ENCODE results near the gene MRPL58.
"Not testable (repeated sequence)": the region's sequence is repeated elsewhere in the genome, so short reads cannot be mapped to it uniquely, and the experiment has no call there.

MRPL58 gene

DNA sequence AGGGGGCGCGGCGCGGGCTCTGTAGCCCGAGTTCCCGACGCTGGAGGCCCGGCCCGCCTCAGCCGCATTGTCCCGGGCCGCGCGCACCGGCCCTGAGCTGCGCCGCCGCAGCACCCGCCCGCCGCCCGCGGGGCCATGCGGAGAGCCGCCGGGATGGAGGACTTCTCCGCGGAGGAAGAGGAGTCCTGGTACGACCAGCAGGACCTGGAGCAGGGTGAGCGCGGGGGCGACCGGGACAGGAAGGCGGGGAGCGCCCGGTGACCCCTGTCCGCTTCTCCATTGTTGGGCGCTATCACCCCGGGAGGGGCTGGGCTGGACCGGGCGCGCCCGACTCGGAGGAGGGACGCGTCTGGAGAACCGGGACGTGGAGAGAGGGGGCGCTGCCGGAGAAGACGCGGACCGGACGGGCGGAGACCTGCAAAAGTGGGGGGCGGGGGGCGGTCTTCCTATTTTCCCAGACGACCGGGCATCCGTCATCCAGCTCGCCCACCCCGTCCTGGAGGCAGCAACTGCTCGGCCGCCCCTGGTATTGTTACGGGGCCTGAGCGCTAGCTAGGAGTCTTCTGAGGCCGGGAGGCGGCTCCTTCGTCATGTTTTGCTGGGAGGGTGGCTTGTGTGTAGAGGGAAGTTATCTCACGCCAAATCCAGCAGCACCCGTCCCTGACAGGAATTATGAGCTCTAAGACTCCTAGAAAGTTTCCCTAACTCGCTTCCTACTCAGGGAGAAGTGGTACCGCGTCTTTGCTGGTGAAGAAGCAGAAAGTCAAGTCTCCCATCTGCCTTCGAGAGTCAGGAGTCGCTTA lies 24.4 kb upstream of the MRPL58 start:
- no peak for DNase-seq (ENCODE audit: low read depth)

DNA sequence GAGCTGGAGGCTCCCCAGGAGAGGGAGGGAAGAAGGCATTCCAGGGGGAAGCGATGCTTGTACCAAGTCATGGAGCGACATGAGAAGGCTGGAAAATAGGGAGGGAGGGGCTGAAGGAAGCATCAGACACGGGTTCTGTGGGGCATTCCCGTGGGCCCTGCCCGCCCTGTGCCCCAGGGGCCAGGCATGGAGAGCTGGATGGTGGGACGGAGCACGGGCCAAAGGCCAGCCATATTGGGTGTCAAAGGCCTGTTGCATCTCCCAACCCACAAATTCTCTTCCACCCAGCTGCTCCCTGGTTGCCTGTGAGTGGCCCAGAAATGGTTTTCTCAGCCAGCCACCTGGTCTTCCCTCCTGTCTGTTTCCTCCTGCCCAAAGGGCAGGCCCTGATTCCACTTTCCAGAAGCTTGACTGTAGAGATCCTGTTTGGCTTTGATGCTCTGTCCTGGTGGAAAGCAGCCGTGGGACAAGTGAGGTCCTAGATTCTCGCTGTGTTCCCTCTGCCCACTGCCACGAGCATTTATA lies 21.8 kb upstream of the MRPL58 start:
- DNase-seq (ENCODE audit: low read depth) = no peak

DNA sequence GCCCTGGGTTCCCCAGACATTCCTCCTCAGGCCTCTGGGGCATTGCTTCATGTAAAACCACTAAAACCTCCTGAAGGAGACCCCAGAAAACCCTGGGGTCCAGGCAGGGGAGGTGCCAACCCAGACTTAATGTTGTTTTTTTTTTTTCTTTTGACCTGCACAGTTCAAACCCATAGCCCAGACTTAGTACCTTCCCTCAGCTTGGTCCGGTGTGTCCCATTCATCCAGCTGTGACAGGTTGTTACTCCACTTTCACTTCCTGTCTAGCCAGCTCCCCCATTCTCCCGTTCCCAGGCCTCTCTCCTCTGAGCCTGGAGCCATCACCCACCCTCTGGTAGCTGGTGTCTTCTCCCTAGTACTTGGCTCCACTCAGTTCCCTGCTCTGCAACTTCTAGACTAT lies 20.2 kb upstream of the MRPL58 start:
- no peak for DNase-seq (ENCODE audit: low read depth)

DNA sequence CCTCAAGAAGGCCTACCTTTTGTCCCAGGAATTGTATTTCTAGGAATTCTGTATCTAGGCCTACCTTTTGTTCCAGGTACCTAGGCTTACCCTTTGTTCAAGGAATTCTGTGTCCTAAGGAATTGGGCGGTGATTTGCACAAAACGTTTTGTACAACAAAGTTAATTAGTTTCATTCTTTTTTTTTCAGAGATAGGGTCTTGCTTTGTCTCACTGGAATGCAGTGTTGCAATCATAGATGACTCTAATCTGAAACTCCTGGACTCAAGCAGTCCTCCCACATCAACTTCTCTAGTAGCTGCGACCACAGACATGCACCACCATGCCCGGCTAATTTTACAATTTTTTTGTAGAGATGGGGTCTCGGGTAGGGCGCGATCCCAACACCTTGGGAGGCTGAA lies 18.0 kb upstream of the MRPL58 start:
- no peak for DNase-seq (ENCODE audit: low read depth)

DNA sequence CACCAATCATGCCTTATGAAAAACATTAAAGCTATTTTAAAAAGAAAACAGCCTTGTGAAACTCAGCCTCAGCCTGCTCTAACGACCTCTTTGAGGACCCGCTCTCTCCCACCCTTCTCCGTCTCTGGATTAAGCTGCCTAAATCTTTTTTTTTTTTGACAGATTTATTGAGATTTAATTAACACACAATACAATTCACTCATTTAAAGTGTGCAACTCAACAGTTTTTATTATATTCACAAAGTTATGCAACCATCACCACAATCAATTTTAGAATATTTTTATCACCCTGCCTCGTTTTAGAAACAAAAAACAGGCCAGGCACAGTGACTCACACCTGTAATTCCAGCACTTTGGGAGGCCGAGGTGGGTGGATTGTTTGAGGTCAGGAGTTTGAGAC lies 16.6 kb upstream of the MRPL58 start:
- no peak for DNase-seq (ENCODE audit: low read depth)

DNA sequence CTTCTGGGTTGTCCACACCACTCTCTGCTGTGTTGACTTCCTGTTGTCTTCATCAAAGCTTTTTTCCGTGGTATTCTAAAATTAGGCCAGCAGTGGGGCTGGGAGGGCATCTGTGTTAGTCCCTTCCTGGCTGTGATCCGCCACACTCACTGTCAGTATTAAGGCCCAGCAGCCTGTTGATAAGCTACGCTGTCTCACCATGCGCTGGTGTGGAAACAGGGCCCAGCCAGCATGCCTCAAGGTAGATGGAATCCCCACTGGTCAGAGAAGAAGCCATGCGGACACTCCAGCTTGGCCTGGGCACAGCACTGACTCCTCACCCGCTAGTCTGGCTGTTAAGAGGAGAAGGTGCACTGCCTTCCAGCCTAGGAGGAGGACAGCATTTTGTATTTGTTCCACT lies 13.7 kb upstream of the MRPL58 start:
- DNase-seq (ENCODE audit: low read depth) = no peak

DNA sequence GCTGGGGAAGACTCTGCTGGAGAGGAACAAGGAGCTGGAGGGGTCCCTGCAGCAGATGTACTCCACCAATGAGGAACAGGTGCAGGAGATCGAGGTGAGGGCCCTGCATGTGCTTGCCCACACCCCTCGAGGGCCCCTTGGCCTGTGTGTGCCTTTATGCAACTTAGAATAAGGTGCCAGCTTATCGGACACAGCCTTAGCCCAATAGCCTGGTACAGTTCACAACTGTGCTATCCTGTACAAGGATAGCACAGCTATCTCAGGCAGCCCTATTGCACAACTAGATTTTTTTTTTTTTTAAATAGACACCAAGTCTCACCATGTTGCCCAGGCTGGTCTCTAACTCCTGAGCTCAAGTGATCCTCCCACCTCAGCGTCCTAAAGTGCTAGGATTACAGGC lies 12.9 kb upstream of the MRPL58 start:
- no peak for DNase-seq (ENCODE audit: low read depth)

DNA sequence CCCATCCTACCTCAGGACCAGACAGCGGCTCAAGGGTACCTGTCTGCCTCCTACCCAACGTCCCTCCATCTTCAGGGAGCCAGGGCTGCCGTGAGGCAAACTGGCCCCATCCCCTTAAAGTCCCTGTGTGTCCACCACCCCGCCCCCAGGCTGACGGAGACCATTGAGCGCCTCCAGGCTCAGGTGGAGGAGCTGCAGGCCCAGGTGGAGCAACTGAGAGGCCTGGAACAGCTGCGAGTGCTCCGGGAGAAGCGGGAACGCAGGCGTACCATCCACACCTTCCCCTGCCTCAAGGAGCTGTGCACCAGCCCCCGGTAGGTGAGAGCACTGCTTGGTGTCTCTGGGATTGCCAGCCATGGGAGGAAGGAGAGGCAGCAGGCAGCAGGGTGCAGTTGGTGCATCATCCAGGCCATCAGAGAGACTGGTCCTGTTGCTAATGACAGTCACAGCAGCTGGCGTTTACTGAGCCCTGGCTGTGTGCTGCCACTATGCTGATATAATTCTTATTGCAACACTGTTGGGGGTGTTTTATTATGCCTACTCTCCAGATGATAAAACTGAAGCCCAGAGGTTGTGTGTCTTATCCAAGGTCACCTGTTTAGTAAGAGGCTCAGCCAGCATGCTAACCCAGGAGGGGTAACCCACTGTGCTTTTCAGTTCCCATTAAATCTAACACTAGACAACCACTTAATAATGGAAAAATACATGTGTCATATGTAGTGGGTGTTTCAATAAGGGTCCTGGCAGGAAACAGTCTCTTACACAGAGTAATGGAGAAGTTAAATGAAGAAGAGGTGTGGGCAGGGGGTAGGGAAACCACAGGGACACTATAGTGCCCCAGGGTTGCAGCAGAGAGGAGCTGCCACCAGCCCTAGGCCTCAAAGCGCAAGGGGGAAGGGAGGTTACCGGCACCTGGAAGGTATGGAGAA lies 10.3 kb upstream of the MRPL58 start:
- no peak for DNase-seq (ENCODE audit: low read depth)

DNA sequence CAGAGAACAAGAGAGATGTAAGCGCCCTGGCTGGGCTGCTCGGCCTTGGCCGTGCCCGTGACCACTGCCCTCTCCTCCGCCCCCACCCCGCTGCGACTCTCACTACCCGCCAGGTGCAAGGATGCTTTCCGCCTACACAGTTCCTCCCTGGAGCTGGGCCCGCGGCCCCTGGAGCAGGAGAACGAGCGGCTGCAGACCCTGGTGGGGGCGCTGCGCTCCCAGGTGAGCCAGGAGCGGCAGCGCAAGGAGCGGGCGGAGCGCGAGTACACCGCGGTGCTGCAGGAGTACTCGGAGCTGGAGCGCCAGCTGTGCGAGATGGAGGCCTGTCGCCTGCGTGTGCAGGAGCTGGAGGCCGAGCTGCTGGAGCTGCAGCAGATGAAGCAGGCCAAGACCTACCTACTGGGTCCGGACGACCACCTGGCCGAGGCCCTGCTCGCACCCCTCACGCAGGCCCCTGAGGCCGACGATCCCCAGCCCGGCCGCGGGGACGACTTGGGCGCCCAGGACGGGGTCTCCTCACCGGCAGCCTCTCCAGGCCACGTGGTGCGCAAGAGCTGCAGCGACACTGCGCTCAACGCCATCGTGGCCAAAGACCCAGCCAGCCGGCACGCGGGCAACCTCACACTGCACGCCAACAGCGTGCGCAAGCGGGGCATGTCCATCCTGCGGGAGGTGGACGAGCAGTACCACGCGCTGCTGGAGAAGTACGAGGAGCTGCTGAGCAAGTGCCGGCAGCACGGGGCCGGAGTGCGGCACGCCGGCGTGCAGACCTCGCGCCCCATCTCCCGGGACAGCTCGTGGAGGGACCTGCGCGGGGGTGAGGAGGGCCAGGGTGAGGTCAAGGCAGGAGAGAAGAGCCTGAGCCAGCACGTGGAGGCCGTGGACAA lies 9.2 kb upstream of the MRPL58 start:
- no peak for DNase-seq (ENCODE audit: low read depth)

DNA sequence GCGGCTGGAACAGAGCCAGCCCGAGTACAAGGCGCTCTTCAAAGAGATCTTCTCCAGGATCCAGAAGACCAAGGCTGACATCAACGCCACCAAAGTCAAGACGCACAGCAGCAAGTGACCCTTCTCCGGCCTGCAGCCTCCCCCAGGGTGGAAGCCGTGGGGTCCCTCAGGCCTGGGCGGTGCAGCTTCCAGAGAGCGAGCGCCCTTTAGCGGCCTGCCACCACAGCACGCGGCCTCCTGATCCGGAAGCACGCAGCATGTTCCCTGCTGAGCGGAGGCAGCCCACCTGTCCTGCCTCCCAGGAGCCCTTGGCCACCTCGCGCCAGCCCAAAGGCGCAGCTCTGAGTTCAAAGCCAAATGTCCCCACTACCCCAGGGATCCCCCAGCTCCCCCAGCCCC lies 8.5 kb upstream of the MRPL58 start:
- no peak for DNase-seq (ENCODE audit: low read depth)

DNA sequence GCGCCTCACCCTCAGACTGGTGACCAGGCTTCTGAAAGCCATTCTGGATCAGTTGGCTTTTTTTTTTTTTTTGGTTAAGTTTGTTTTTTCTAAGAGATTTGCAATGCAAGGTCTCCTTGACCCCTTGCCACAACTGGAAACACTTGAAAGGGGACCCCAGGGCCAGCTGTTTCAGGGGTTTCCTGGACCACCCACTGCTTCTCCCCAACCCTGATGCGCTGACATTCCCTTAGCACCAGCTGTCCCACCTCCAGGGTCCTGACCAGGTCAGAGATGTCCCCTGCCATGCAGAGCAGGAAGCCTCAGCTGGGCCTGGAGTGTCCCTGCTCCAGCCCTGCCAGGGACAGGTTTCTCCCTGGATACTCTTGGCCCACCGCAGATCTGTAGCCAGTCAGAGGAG lies 8.1 kb upstream of the MRPL58 start:
- no peak for DNase-seq (ENCODE audit: low read depth)

DNA sequence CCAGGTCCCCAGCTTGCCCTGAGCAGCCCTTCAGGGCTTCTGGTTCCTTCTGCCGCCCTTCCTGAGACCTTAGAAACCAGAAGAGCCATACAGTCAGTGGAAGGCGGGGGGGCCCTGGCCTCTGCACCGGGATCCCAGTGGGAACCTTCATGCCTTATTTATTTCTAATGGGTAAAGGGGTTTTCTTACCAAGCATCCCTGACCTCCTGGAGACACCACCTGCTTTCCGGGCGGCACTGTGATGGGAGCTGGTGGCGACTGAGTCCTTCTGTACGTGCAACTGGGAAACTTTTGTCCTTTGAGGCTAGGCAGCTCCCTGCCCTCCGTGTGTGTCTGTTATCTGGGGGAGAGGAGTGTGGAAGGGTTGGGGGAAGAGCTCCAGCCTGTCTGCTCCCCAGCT lies 7.2 kb upstream of the MRPL58 start:
- no peak for DNase-seq (ENCODE audit: low read depth)

DNA sequence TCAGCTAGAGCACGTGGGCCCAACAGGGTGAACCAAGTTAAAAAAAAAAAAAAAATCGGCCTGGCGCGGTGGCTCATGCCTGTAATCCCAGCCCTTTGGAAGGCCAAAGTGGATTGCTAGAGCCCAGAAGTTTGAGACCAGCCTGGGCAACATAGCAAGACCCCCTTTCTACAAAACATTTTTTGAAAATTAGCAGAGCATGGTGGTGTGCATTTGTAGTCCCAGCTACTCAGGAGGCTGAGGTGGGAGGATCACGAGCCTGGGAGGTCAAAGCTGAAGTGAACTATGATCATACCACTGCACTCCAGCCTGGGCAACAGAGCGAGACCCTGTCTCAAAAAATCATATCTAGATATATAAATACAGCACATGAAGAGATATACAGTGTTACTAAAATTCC lies 6.4 kb upstream of the MRPL58 start:
- DNase-seq (ENCODE audit: low read depth) = not testable (repeated sequence)

DNA sequence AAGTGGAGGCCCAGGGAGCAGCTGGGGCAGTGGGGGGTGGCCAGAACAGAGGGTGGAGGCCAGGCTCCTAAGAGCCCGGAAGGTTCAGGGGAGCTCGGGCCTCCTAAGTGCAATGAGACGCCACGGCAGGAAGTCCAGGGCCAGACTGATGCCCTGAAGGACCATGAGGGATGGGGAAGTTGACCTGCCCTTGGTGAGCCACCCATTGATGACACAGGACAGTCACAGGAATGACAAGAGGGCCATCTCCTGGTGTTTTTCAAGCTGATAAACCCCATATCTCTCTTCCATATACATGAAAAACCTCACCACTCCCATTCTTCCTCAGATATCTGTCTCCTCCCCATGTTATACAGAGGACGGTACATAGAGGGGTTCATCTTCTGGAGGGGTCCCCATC lies 5.8 kb upstream of the MRPL58 start:
- no peak for DNase-seq (ENCODE audit: low read depth)

DNA sequence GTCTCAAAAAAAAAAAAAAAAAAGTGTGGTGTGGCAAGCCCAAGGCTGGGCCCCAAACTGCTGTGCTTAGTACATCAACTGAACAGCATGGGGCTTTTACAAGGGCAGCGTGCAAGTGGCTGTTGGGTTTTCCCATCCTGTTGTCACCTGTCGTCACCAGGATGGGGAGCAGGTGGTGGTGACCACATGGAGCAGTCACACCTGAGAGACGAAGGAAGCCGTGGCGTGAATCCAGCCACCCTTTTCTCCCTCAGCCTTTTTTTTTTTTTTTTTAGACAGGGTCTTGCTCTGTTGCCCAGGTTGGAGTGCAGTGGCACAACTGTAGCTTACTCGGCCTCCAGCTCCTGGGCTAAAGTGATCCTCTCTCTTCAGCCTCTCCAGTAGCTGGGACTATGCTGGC lies 4.1 kb upstream of the MRPL58 start:
- DNase-seq (ENCODE audit: low read depth) = no peak

DNA sequence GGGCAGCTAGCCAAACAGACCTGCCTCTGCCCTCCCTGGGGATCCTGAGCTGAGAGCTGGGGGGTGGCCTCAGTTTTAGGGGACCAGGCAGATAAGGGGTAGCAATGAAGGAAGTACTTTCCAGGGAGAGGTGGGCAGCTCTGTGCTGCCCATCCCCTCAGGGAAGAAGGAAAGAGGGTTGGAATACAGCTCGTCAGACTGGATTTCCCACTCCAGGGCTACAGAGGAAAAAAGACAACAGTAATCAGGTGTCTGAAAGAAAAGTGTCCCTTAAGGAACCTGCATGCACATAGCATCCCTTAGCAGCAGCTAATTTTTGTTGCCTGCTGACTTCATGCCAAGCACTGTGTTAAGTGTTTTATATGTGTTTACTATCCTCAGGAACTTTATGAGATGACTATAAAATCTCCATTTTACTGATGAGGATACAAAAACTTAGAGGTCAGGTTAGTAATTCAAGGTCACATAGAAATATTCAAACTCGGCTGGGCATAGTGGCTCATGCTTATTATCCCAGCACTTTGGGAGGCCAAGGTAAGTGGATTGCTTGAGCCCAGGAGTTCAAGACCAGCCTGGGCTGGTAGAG lies 3.2 kb upstream of the MRPL58 start:
- no peak for DNase-seq (ENCODE audit: low read depth)

DNA sequence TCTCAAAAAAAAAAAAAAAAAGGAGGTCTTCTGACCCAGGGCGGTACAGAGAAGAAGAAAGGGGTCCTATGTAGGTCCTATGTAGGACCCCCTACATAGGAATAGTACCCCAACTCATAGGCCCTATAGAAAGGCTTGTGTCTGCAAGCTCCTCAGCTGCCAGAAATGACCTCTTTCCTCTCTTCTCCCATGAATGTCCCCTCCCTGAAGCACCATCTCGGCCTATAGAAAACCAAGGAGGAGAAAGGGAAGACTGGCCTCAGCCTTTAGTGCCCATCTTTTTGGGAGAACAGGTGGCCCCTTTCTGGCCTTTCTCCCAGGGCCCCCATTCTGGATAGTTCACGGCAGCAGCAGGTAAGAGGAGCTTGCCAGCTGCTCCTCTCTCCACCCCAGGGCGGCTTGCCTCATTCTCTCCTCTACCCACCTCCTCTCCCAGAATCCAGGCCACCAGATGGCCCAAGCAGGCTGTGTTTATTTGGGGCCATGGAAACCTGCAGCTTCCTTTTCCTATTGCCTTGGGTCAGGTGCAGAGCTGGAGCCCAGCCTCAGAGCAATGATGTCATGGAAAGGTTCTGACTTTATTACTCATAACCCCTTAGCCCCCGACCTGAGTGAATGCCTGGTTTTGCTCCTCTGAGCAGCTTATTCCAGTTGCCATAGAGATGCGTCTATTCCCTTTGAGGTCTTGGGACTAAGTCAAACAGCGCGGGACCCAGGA lies 1.6 kb upstream of the MRPL58 start:
- no peak for DNase-seq (ENCODE audit: low read depth)

DNA sequence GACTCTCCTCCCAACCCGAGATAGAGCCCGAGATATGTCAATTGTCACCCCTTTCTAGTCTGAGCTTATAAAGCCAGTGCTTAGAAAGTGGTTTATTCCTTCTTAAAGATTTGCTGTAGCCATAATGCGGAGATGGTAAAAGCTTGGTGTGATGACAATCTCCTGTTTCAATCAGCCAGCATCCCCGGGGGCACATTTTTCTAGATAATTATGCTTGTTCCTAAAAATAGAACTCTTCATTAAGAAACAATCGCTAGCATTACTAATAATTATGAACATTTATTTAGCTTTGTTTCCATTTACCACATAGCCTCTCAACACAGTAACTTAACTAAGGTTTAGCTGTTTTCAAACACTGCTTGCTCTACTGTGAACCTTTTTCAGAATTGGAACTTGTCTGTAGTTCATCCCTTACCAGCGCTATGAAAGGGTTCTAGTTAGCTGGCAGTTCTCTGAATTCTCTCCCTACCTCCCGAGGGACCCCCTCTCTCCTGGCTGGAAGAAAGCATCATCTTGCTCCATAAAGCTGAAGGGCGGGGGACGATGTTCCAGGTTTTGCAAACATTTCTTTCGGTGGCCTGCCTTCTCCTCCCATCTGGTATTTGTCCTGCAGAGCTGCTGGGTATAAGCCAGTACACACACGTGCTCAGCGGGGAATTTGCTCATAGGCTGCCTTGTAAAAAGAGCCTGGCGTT lies 922 bp upstream of the MRPL58 start:
- no peak for DNase-seq (ENCODE audit: low read depth)

DNA sequence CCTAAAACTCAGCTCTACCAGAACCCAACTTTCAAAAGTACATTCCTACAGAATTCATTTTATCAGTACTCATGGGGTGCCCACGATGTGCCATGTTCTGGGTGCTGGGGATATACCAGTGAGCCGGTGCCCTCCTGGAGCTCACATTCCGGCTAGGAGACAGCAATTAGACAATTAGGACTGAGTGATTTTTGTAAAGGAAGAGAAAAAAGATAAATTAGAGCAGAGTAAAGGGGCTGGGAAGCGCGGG lies 449 bp upstream of the MRPL58 start:
- DNase-seq (ENCODE audit: low read depth) = no peak

DNA sequence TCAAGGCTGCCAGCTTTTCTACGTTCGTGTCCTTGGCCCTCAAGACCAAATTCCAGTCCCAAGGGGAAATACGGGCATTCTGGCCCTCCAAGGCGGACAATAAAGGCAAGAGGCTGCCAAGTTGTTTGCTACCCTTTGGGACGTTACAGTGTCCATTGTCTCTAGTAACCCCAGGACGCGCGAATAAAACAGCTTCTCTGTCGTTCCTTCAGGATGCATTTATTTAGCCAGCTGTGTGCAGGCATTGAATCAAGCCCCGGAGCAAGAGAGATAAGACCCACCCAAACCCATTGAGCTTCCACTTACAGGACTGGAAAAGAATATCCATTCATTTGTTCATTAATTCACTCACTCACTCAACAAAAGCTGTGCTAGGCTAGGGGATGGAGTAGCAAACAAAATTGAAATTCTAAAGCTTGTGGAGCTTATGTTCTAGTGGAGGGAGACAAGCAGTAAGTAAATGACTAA lies 656 bp downstream of the MRPL58 start:
- DNase-seq (ENCODE audit: low read depth) = no peak

DNA sequence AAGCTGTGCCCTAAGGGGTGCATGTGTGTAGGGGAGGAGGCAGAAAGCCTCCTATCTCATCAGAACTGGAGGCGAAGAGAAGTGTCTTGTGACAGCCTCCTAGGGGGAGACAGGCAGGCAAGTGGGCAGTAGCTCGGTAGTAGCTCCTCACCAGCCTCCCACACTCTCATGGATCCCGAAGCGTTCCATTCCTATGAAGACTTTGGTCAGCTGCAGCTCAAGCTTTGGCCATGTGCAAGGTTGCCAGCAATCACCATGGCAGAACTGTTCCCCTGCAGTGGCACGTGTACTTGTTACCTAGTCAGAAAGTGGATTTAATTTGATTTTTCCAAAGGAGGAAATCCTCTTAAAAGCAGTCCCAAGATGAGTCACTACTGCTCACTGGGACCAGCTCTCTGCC lies 6.7 kb downstream of the MRPL58 start:
- DNase-seq (ENCODE audit: low read depth) = no peak
